Left cardiac atrium (tissue), 4 donors: ENCODE data around the gene TNFRSF8. TPM values are rescaled to one million over a fixed set of nuclear protein-coding genes. Genes with fewer than 3 reads are reported as not detected.

Experiments
- ATAC-seq, 2 donors: fragments of 200-7000 bp; cut with Tn5 transposase; one replicate each; pipeline ENCODE4 v1.9.1; 2020; ENCODE audit warnings: mild to moderate bottlenecking in 2 of 2, moderate library complexity in 2 of 2
- DNase-seq: peaks from one replicate; pipeline ENCODE4 v3.0.0-alpha.2; 2020
- intact Hi-C, 2 donors: fragments of 100-400 bp; cut with DNase I; formaldehyde crosslinking; loops; one replicate each; pipeline versions ENCODE4 v1.14.1 to v1.15.1; 2022 to 2023
- total RNA-seq, 2 donors: library from RNA; stranded (reverse); fragmentation: NEBNext Ultra II Directional; extraction: Animal tissue kit (Norgen Biotek cat#: 25700); gene quantifications; one replicate each; pipeline ENCODE4 v1.2.1, GENCODE V29; 2021
- donor health status: DM: no; HTN: yes; CAD: no.
- donor health status: DM: no; HTN: yes; CAD: no; lungs with severe emphysema.
- donor health status: DM: yes; HTN: yes; CAD: no.
- donor health status: Dilated cardiomyopathy.

The TNFRSF8 gene
- total RNA-seq, 2 donors from 2014 or later = 2.2 to 3.3 TPM

DNA sequence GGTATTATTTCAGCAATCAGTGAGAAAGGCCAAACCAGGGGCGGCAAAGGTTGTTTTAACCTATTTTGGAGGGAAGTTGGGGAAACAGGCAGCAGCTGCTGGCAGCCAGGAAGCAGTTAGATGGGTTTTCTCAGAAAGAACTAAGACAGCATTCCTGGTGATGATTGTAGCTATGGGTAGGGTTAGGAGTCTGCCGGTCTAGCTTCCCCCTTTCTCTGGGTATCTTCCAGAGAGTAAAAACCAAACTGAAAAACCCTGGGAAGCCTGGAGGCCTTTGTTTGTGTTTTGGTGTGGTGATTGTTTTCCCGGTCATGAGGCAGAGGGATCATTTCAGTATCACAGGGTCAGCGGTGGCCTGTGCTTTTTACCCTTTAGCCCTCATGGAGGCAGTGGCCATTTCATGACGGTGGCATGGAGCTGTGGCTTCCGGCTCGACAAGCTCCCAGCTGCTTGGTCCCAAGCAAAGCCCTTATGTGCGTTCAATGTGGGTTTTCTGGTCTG lies 84.1 kb downstream of the TNFRSF8 start:
- peak in 1 of 2 donors; percentile 29 for ATAC-seq
- intact Hi-C loops = no loop called here

DNA sequence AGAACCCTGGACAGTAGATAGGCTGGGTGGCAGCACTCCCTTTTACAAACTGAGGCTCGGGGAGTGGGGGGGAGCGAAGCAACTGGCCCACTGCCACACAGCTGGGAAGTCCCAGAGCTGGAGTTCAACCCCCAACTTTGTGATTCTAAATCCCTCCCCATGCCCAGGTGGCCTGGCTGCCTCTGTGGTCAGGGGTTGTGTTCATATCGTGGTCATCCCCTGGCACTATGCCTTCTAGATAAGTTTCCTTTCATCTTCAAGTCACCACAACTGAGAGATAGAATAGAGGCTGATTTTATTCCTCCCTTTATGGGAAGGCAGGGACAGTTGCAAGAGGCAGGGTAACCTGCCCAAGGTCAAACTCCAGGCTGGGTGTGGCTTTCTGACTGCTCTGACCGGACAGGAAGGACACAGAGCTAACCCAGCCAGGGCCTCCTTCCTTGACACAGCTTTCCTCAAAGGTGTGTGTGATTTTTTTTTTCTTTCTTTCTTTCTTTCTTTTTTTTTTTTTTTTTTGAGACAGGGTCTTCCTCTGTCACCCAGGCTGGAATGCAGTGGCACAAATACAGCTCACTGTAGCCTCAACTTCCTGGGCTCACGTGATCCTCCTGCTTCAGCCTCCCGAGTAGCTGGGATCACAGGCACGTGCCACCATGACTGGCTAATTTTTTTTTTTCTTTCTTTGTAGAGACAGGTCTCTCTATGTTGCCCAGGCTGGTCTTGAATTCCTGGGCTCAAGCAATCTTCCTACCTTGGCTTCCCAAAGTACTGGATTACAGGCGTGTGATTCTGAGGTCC lies 85.3 kb downstream of the TNFRSF8 start:
- DNase-seq = no peak
- intact Hi-C loops = no loop called here
- ATAC-seq = no peak

More for the DNA sequence above, 84.1 kb downstream of the TNFRSF8 start:
- peak; percentile 63 for DNase-seq

DNA sequence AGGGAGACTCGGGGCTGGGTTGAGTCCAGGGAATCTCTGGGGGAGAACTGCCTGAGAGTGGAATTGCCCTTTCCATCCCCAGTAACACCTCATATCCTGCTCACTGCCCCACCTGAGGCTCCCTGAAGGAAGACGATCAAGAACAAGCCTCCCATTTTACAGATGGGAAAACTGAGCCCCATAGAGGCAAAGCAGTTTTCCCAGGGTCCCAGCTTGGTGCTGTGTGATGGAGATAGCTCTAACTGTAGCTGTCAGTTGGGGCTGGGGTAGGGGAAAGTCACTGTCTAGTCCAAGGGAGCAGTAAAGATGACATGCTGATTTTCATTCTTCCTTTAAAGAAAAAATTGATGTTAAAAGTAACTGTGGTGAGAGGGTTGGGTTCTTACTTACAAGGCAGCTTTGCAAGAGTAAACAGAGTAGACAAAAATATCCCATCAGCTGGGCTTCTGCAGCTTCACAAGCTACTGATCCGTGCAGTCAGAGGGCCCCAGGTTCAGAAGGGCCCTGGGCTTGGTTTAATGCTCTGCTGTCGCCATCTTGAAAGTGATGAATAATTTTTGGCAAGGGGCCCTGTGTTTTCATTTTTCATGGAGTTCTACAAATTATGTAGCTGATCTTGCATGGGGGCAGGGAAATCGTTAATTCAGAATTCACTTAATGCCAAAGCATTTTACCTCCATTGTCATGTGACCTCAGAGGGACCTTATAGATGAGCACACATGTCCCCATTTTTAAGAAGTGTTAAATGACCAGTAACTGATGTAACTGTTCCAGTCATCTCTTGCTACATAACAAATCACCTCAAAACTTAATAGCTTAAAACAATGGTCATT lies 86.1 kb downstream of the TNFRSF8 start:
- no peak for ATAC-seq
- intact Hi-C loops = no loop called here

DNA sequence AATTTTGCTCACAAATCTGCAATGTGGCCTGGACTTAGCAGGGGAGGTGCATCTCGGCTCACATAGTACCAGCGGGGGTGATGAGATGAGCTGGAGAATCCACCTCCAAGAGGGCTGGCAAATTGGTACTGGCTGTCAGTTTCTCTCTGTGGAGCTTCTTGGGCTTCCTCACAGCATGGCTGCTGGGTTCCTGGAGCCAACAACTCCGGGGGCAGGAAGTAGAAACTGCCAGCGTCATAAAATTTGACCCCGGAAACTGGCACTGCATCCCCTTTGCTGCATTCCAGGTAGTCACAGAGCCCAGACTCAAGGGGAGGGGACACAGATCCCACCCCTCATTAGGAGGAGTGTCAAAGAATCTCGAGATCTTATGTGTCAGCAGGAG lies 86.7 kb downstream of the TNFRSF8 start:
- ATAC-seq = no peak
- no peak for DNase-seq
- intact Hi-C loops = no loop called here

More for the DNA sequence above, 86.1 kb downstream of the TNFRSF8 start:
- DNase-seq = no peak

DNA sequence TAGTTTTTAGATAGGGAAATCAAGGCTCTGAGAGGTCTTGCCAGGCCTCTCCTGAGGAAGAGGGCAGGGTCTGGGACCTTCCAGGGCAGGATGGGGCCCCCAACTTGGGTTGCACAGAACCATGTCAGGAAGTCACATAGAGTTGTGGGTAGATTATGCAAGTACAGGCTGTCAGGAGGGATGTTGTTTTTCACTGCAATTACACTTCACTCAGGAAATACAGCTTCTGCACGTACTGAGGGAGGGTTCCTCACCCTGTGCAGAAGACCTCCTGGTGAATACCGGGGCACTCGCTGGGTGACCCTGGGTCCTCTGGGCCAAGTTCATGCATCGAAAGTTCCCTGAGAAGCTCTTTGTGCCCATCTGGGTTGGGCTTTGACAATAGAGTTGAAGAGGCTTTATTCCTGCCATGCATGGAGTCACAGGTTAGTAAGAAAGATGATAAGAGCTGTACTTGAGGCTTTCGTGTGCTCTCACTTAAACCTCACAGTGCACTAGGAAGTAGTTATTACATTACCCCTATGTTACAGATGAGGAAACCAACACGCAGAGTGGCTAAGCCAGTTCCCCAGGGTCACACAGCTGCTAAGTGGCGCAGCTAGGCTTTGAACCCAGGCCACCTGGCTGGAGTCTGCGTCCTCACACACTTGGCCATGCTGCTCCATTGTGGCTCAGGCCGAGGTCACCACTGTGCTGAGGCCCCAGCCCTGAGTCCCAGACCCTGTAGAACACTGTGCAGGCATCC lies 87.5 kb downstream of the TNFRSF8 start:
- ATAC-seq (peak; percentile 7 to 18), DNase-seq (no peak)
- intact Hi-C loops = no loop called here

DNA sequence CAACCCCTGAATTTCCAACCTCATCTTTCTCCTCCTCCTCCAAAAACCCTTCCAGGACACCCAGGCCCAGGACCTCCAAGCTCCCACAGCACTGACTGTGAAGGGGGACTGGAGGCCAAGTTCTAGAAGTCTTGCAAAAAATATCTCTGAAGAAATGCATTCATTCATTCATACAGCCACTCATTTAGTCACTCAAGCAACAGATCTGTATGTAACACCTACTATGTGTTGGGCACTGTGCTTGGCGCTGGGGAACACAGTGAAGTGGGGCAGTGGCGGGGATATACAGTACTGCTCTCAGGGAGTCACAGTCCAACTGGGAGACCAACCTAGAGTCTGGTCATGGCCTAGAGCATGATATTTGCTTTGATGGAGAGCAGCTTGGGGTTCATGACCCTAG lies 88.4 kb downstream of the TNFRSF8 start:
- DNase-seq (no peak), ATAC-seq (no peak)
- intact Hi-C loops = no loop called here

GRCh38 chr1:12152113-12152891 lies 89.2 kb downstream of the TNFRSF8 start:
- intact Hi-C loops = no loop called here
- ATAC-seq (no peak), DNase-seq (no peak)

- ATAC-seq (peak; percentile 70 to 81), DNase-seq (peak; percentile 72)
- intact Hi-C loops = no loop called here
Observed at GRCh38 chr1:12153181-12153785, 90.2 kb downstream of the TNFRSF8 start.

GRCh38 chr1:12155328-12155727 lies 92.2 kb downstream of the TNFRSF8 start:
- intact Hi-C loops = no loop called here
- DNase-seq (no peak), ATAC-seq (no peak)

- DNase-seq = no peak
- no peak for ATAC-seq
- intact Hi-C loops = no loop called here
Observed at GRCh38 chr1:12157366-12158231, 94.5 kb downstream of the TNFRSF8 start.

GRCh38 chr1:12158357-12159092 lies 95.4 kb downstream of the TNFRSF8 start:
- DNase-seq (no peak), ATAC-seq (no peak)
- intact Hi-C loops = no loop called here

DNA sequence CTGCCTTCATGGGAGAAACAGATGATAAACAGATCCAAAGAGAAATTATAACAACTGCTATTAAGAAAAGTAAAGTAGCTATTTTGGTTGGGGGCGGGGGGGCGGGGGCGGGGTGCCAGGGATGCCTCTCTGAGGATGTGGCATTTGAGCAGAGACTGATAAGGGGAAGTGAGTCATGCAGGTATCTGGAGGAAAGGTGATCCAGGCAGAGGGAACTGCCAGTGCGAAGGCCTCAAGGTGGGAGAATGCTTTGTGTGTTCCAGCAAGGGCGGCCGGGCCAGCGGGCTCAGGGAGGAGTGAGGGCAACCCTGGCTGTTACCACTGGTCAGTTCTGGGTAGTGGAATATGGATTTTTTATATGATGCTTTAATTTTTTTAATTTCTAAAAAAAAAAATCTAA lies 96.7 kb downstream of the TNFRSF8 start:
- DNase-seq (no peak), ATAC-seq (no peak)
- intact Hi-C loops = no loop called here

GRCh38 chr1:12161324-12161661 lies 98.2 kb downstream of the TNFRSF8 start:
- no peak for DNase-seq
- no peak for ATAC-seq
- intact Hi-C loops = no loop called here

DNA sequence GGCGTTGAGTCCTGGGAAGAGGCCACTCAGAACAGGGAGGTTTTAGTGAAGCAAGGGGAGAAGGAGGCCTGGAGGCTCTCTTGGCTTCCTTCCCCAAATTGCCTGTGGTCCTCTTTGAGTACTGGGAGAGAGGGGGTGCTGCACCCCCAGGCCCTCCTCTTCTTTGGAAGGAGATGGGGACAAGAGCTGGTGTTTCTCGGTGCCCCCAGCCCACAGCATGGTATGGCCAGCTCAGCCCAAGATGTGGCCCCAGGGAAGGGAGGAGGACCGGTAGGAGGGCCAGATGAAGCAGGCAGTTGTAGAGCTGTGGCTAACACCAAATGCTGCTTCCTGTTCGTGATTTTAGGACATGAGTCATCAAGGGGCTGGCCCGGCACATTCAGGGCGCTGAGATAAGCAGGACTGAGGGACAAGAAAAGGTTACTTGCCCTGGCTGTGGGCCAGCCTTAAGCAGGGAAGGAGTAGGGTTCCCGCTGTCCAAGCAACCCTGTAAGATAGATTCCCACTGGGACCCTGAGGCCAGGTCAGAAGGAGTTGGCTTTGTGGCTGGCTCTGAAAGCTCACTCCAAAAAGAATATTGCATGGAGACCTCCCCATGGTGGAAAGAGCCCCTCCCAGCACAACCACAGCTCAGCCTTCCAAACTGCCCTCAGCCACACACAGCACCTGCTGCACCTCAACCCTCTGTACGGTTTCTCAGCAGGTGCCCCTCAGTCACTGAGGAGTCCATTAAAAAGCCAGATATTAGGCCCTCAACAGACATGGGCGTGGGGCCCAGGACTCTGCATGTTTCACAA lies 98.8 kb downstream of the TNFRSF8 start:
- DNase-seq (peak; percentile 95), ATAC-seq (peak; percentile 90 to 94)
- intact Hi-C loops = no loop called here

- no peak for DNase-seq
- intact Hi-C loops = no loop called here
- ATAC-seq = no peak
Observed at GRCh38 chr1:12162459-12163137, 99.5 kb downstream of the TNFRSF8 start.

- DNase-seq (no peak), ATAC-seq (no peak)
- intact Hi-C loops = no loop called here
Observed at GRCh38 chr1:12163210-12163609, 100.1 kb downstream of the TNFRSF8 start.
